ENCODE results near the gene FN1.

The FN1 gene

DNA sequence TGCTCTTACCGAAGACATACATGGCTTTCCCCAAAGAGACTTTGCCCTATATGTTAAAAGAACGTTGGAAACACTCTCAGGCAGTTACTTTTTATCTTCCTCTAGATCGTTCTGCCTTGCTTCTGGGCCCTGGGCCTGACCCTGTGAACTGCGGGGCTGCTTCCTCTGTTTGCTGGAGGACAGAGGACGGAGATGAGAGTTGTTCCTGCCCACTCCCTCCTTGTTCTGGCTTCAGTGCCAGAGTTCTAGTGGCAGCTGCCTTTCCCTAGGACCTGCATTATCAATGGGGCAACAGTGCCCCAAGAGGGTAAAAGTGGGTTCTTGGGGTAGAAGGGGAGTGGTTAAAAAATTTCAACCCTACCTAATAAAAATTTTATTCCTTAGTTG is 6.5 kb upstream of the FN1 start:
- no peak overlapping the region for H3K4me3 ChIP-seq (ENCODE audit: low read depth, low read length)

DNA sequence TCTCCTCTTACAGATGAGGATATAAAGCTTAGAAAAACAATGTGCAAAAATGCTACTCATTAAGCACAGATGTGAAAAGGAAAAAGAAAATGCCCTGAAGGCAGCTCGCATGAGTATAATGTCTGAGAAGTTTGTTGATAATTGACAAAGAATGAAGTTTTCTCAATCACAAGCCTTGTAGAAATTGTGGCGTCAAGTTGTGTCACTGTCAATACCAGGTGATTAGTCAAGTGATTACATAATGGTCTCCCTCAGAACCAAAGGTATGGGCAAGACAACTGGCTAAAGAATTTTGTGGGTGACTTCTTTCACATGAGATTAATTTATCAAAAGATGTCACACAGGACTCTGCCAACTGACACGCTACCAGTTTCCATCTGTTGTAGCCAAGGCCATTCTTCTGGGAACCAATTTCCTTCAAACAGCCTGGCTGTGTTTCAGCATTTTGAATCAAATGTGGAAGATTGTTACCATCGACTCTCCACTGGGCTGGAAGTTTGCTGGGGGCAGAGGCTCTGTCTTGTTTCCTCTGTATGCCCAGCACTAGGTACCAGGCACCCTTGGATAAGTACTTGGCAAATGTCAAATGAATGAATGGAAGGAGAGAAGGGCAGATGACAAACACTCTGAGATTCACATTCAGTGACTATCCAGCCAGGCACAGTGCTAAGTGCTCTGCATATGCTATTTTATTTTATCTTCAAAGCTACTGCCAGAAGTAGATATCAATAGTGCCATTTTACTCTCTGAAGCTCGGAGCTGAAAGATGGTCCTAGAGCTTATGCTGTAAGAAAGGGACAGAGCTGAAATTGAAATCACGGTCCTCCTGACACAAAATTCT is 5.9 kb upstream of the FN1 start:
- H3K4me3 ChIP-seq (ENCODE audit: low read depth, low read length) = no peak overlapping the region

GRCh38 chr2:215439980-215440512 is 4.2 kb upstream of the FN1 start:
- no peak overlapping the region for H3K4me3 ChIP-seq (ENCODE audit: low read depth, low read length)

- H3K4me3 ChIP-seq (ENCODE audit: low read depth, low read length) = no peak overlapping the region
Observed at GRCh38 chr2:215439404-215439803, 3.5 kb upstream of the FN1 start.

DNA sequence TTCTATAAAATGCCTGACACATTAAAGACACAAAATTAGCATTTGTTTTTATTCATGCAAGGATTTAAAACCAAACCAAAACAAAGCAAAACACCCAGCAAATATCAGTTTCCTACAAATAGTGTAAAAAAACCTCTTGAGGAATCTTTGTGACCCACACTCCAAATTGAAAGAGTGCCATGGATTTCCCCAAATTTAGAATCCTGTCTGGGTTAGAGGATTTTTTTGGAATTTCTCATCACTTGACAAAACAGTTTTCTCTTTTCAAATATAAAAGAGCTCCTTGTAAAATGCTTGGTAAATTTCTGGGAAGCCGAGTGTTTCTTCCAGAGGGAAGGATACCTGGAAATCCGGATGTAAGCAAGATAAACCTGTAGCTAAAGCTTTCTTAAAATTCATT is 1.7 kb upstream of the FN1 start:
- no peak overlapping the region for H3K4me3 ChIP-seq (ENCODE audit: low read depth, low read length)

DNA sequence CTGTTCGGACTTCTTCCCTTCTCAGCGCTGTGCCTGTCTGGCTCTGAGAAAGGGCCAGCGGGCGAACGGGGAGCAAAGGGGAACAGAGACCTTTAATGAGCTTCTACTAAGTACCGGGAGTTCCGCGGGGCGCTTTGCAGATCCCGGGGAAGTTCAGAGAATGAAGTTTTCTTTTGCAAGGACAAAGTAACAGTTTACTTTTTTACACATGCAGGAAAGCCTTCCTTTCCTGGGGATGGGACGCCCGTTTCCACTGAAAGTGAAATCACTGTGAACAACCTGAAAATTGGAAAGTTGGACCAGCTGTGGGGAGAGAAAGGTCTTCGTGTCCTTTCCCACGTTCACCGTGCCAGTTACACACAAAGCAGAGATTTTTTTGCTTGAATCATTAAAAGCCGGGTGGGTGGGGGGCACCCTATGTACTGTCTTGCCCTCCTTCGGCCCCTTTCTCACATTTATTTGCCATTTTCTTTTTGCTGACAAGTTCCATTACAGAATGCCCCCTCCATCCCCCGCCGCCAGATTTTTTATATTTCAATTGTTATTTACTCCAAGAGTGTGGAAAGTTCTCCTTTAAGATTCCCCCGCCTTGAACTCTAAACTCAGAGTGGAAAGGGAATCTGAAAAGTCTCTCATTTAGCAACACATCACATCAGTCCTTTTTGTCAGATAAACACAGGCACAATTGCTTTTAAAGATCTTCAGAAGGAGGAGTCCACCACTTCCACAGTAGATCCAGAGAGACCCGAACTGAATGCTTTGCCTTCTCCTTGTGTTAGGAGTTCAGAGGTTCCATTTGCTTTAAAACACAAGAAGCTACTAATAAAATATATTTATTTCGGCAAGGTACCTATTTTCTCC is 1.1 kb upstream of the FN1 start:
- peak overlapping the region; percentile 72 for H3K4me3 ChIP-seq (ENCODE audit: low read depth, low read length)

DNA sequence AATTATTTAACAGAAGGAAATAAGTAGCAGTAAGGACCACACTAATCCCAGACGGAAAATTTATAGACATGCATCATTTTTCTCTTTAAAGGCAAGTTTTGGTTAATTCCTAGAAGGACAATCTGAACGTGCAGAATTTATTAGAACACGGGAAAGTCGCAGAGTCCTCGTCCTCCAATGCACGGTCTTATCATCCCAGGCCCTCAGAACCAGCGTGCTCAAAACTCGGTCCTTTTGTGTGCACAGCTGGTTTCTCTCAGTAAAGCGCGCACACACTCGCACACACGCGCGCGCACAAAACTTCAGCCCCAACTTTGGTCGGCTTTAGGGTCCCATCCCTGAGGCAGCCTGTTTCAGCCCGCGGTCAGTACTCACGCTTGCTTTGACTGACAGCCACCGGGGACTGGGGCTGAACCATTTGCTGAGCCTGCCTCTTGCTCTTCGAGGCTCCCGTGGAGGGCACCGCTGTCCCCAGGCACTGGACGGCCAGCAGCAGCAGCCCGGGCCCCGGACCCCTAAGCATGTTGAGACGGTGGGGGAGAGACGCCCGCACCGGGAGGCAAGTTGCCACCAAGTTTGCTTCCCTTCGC is 493 bp downstream of the FN1 start:
- peak overlapping the region; percentile 77 for H3K4me3 ChIP-seq (ENCODE audit: low read depth, low read length)

DNA sequence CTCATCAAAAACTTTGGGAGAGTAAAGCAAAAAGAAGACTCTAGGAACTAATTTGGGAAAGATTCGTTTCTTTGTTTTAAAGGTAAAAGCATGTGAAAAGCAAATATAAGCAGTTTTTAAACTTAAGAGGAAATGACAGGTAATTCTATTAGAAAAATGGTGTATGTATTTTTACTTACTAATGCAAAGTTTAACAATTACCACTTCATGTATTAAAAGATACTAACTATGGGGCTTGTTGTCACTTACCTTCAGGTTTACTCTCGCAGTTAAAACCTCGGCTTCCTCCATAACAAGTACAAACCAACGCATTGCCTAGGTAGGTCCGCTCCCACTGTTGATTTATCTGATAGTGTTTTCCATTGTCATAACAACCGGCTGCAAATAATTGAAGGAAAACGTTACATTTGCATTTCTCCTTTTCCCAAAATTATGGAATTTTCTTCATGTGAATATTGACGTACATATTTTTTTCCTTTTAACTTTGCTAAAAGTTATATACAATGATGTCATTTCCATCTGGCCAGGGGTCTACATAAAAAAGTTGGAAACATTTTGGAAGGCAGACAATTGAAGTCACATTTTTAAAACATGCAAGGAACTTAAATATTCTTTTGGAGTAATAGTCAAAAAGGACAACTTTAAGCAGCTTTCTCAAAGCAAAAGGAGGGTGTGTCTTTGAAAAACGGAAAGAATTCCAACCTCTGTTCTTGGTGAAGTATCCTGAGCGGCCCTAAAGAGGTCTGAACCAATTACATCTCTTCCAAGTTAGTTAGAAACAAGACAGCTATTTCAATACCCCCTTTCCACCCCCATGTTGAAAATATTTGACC is 1.2 kb downstream of the FN1 start:
- H3K4me3 ChIP-seq (ENCODE audit: low read depth, low read length) = peak overlapping the region; percentile 77

DNA sequence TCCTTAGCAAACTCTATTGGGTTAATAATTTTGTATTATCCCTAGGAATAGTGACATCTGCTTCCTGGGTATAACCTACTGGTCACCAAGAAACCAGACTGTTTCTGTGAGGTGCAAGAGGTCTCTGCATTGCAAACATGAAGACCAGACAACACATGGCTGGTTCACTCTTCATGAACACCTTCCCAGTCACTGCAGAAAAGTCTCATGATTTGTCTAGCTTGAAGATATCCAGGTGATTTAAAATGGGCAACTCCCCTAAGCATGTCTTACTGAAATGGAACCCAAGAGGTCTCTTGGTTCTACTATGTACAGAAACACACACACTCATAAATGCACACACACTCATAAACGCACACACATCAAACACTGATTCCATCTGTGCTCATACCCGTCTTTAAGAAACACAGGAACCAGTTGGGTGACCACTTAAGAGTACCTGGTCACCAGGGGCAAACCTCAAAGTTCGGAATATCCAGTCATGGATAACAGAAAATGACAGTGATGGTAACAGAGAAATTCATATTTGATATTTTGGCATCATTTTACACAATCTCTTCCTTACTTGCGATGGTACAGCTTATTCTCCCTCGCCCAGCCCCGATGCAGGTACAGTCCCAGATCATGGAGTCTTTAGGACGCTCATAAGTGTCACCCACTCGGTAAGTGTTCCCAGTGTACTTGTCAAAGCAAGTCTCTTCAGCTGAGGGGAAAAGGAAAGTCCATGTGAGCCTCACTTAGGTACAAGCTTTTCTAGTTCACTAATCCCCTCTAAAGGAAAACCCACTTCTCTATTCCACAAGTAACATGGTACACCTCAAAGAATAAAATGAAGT is 2.9 kb downstream of the FN1 start:
- no peak overlapping the region for H3K4me3 ChIP-seq (ENCODE audit: low read depth, low read length)

DNA sequence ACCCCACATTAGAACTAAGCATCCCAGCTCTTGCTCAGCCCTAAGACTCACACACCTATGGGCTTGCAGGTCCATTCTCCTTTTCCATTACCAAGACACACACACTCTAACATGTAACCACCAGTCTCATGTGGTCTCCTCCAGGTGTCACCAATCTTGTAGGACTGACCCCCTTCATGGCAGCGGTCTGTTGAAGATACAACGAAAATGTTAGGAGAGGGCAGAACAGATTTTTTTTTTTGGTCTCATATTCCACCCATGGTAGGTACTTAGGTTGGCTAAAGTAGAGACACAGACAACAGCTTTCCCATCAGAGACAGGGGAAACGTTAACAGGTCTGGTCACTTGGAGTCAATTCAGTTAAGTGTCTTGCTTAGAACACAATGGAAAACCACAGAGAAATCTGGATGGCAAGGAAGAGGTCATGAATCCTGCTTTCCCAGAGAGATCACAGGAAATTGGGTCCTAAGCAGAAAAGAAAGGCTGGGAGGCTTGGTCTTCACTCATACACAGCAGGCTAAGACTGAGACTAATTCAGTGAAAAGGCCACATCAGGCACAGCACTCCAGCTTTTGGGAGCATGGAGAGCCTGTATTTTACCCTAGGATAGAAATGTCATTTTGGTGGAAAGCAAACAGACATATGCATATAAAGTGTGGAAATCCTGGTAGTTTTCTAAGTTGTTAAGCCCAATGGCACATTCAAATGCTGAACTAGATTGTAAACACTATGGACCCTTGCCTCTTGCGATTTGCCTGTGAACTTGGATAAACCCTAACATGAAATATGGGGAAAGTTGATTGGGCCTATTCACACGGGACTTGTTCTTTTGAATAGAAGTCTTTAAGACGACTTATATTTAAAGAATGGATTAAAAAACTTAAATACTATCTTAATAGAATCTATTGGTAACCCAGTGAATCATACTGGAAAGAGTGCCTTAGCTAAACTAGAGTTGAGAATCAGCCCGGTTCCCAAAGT is 3.8 kb downstream of the FN1 start:
- no peak overlapping the region for H3K4me3 ChIP-seq (ENCODE audit: low read depth, low read length)

DNA sequence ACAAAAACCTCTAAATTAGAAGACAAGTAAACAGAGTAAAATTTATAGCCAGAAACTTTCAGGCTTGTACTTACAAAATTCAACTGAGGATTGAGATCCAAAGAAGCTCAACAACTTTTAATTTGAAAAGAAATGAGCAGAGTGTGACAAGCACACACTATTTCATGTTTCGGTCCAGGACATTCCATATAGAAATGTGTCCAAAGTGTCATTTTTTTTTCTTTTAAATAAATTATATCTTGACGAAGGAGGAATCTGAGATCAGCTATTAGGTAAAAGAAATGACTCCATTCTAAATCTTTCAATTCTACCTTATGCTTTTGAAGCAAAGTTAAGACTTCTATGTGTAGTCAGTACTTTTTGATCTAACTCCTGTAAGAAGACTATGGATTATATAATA is 4.6 kb downstream of the FN1 start:
- H3K4me3 ChIP-seq (ENCODE audit: low read depth, low read length) = no peak overlapping the region

- H3K4me3 ChIP-seq (ENCODE audit: low read depth, low read length) = no peak overlapping the region
Observed at GRCh38 chr2:215430528-215431187, 5.2 kb downstream of the FN1 start.

DNA sequence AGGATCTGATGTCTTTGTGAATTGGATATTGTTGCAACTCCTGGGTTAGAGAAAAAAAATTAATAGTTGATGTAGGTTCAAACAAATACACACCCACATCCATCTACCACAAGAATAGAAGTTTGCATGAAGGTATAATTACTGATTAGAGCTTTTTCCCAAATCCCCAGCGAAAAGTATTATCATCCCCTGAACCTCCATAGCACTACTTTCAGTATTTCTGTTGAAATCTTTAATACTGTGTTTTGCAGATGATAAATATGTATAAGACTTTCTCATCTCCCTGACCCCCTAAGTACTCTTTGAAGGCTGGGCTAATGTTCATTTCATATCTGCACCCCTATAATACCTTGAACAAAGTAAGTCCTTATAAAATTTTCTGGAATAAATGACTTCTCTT is 6.4 kb downstream of the FN1 start:
- H3K4me3 ChIP-seq (ENCODE audit: low read depth, low read length) = no peak overlapping the region

DNA sequence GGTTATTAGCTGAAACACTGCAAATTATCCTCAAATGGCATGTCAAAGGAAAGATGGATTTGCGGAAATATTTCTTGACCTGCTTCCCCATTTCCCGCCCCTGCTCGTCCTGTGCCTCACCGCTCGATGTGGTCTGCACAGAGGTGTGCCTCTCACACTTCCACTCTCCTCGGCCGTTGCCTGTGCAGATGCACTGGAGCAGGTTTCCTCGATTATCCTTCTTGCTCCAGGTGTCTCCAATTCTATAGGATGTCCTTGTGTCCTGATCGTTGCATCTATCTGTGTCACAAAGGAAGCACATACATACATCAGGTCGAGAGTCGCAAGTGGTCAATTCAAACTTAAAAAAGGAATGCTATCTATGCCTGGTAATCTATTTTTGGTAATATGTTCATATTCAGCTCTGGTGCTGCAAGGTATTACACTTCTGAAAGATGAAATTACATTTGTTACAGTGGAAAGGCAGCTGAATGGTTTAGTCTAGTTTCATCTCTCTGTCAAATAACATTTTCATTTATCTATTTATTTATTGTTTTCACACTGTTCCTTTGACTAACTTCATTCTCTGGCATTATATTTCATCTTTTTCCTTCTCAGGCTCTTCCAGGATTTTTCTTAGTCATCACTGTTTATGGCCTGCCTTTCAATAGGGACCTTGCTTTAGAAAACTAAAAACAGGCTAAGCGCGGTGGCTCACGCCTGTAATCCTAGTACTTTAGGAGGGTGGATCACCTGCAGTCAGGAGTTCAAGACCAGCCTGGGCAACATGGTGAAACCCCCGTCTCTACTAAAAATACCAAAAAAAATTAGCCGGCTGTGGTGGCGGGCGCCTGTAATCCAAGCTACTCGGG is 7.6 kb downstream of the FN1 start:
- no peak overlapping the region for H3K4me3 ChIP-seq (ENCODE audit: low read depth, low read length)

DNA sequence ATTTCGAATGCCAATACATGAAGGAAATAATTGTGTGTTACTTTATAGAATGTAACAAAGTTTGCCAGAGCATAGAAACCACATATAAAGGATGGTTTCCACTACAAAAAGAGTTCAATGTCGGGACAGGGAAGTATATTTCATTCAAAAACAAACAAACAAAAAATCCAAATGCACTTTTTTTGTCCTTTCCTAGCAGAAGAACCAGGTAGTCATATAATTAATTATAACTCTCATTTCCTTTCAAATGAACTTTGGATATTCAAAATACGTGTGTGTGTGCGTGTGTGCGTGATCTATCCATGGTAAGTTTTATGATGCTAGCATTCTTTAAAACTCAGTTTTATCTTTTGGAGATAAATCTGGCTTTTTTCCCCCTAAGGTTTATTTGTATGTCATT is 8.3 kb downstream of the FN1 start:
- H3K4me3 ChIP-seq (ENCODE audit: low read depth, low read length) = no peak overlapping the region

DNA sequence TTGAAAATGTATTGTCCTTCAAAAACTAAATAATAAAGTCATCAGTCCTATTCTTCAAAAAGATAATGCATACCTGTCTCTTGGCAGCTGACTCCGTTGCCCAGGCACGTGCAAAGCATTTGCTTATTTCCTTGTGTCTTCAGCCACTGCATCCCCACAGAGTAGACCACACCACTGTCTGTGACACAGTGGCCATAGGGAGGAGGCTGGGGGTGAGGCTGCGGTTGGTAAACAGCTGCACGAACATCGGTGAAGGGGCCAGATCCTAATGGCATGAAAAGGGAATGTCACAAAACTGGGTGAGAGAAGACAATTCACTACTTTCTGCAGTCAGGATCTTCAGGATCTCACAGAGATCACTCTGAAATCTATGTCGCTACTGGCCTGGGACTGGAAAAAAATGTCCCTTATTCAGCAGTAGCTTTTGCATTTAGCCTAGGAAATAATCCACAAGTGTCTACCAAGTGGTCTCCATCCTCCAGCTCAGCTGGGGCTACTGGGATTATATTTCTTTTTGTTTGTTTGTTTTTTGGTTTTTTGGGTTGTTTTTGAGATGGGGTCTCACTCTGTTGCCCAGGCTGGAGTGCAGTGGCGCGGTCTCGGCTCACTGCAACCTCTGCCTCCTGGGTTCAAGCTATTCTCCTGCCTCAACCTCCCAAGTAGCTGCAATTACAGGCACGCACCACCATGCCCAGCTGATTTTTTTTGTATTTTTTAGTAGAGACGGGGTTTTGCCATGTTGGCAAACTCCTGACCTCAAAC is 10.7 kb downstream of the FN1 start:
- H3K4me3 ChIP-seq (ENCODE audit: low read depth, low read length) = no peak overlapping the region

Data from iPS-11a (cell line).